ENCODE results near the gene ATP8B1. TPM values are rescaled to one million over a fixed set of nuclear protein-coding genes. Genes with fewer than 3 reads are reported as not detected.

Gene ATP8B1
- total and polyA plus RNA-seq, 2 donors (not counting 3 experiments of a cell fraction or from before 2014, with no cell fraction given): 49.3 to 100 TPM

- H3K9me1 ChIP-seq (replicated peaks; ENCODE audit: control insufficient read depth, extremely low read depth, insufficient read depth, low read length): no peaks in the 10 kb centered on the region
- H3K4me3 ChIP-seq (replicated peaks in 1 of 3; ENCODE audit: insufficient read depth in 1 of 3, low read depth in 1 of 3, low read length in 3 of 3): no peak overlapping the region
- DNase-seq (ENCODE audit: low read depth, low spot score): no peak
- H2AFZ ChIP-seq (ENCODE audit: low read depth, low read length): no peak overlapping the region
- H3K27me3 ChIP-seq (ENCODE audit: control insufficient read depth in 2 of 2, insufficient read depth in 2 of 2, low read length in 2 of 2): no peaks in the 10 kb centered on the region
- CTCF ChIA-PET: interaction anchor here (1.1 to 1.5 kb wide), 2 partner anchors 12 to 32 kb away, joined by 3 to 5 read pairs; no protein-coding TSS in a partner anchor
- no peak for FAIRE-seq
- no peak overlapping the region for H3K4me2 ChIP-seq (ENCODE audit: insufficient read depth, low read length)
- H3K27ac ChIP-seq (ENCODE audit: insufficient read depth, low read depth, low read length): no peak overlapping the region
- H3K4me1 ChIP-seq (ENCODE audit: control insufficient read depth, extremely low read depth, insufficient read depth, low read length): peaks cover 40% of the 10 kb centered on the region
- dilution Hi-C loops (cut with MboI; ENCODE audit: extremely low pct_ligation_motif_present, low sequenced_read_pairs) (no loop called here), intact Hi-C loops (cut with micrococcal nuclease) (no loop called here)
- H3K9ac ChIP-seq (replicated peaks; ENCODE audit: extremely low read depth, insufficient read depth, low read length): no peak overlapping the region
- POLR2A ChIA-PET: interaction anchor here (0.6 kb wide), 1 partner anchor 20 kb away, joined by 3 read pairs; no protein-coding TSS in a partner anchor
- no peaks in the 10 kb centered on the region for H3K9me3 ChIP-seq (replicated peaks; ENCODE audit: control insufficient read depth, insufficient read depth, low read length)
- H3K79me2 ChIP-seq (ENCODE audit: control insufficient read depth, insufficient read depth, low read length): peaks cover 25% of the 10 kb centered on the region
- peaks cover 0 to 3% of the 10 kb centered on the region in 2 experiments for H3K36me3 ChIP-seq (ENCODE audit: control insufficient read depth in 2 of 2, extremely low read depth in 1 of 2, insufficient read depth in 2 of 2, low read length in 2 of 2)
- no peaks in the 10 kb centered on the region for H4K20me1 ChIP-seq (replicated peaks; ENCODE audit: control insufficient read depth, extremely low read depth, insufficient read depth, low read length)
- TF ChIP-seq POLR2A (IDR thresholded peaks at IDR 0.05; ENCODE audit: low read depth, low read length) (no peak), EZH2 (IDR thresholded peaks at IDR 0.05; ENCODE audit: borderline replicate concordance, low read depth, low read length, severe bottlenecking) (no peak), MYC (IDR thresholded peaks at IDR 0.05; ENCODE audit: low read depth, low read length) (no peak), POLR2AphosphoS5 (IDR thresholded peaks at IDR 0.05; ENCODE audit: insufficient read depth, low read depth, low read length) (no peak), JUN (IDR thresholded peaks at IDR 0.05; ENCODE audit: borderline replicate concordance, insufficient read depth, insufficient read length, low read depth) (no peak), GATA2 (IDR thresholded peaks at IDR 0.05; ENCODE audit: insufficient read depth, insufficient read length, low read depth, low read length) (no peak), FOS (IDR thresholded peaks at IDR 0.05; ENCODE audit: borderline replicate concordance, insufficient read depth, low read length) (no peak), CTCF (IDR thresholded peaks at IDR 0.05; ENCODE audit: extremely low read depth in 1 of 2, insufficient read depth in 1 of 2, low read depth in 1 of 2, low read length in 2 of 2) (no peak)
- TF ChIP-seq, protein P1, sequence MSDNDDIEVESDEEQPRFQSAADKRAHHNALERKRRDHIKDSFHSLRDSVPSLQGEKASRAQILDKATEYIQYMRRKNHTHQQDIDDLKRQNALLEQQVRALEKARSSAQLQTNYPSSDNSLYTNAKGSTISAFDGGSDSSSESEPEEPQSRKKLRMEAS (IDR thresholded peaks at IDR 0.05; ENCODE audit: insufficient read depth, insufficient read length): no peak
- no TSS peak for BruUV-seq (replicated peaks)
These were observed 55.1 kb downstream of the ATP8B1 start for GRCh38 chr18:57747809-57748680.

Data from endothelial cell of umbilical vein (primary cell).